Measurements from ENCODE around the gene ABHD2.
"Not testable (repeated sequence)": the region's sequence is repeated elsewhere in the genome, so short reads cannot be mapped to it uniquely, and the experiment has no call there.

Gene ABHD2

GRCh38 chr15:89121414-89121813 lies 33.2 kb downstream of the ABHD2 start:
- no peak for DNase-seq

DNA sequence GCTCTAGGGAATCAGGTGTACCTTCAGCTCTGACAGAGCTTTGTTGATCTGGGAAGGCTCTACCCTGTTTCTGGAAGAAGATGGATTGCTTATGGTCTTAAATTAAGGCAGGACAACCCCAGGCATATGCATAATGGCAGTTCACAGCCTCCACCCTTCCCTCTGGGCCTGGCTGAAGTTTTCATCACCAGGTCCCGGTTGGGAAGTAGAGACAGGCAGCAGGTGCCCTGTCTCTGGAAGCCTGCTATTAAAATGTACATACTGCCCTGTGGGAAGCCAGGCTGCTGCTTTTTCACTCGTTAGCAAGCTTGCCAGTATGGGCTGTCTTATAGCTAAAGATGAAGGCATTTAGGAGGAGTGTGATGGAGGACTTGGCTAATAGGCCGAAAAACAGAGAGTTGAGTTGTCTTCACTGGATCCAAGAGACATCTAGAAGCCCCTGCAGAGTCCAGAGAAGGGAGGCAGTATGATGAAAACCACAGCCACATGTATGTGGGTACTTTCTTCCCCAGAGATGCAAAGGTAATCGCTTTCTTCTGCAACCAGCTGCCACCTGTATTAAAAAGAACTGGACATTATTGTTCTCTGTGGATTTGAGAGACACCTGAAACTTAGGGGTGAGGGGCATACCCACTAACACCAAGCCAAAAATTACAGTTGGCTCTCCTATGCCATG lies 34.4 kb downstream of the ABHD2 start:
- no peak for DNase-seq

DNA sequence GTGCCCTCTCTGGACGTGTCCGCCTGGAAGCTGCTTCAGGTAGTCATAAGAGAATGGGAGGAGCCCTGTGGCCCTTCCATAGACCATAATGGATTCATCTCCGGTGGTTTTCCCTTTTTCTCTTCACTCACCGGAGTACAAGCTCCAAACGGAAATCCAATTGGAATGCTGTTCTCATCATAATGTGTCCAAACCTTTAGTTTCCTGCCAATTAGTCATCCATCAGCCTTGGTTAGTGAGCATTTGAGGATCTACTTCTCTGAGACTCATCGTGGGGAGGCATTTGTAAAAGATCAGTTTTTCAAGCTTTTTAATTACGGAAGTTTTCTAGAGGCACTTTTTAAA lies 34.9 kb downstream of the ABHD2 start:
- peak; percentile 59 for DNase-seq

DNA sequence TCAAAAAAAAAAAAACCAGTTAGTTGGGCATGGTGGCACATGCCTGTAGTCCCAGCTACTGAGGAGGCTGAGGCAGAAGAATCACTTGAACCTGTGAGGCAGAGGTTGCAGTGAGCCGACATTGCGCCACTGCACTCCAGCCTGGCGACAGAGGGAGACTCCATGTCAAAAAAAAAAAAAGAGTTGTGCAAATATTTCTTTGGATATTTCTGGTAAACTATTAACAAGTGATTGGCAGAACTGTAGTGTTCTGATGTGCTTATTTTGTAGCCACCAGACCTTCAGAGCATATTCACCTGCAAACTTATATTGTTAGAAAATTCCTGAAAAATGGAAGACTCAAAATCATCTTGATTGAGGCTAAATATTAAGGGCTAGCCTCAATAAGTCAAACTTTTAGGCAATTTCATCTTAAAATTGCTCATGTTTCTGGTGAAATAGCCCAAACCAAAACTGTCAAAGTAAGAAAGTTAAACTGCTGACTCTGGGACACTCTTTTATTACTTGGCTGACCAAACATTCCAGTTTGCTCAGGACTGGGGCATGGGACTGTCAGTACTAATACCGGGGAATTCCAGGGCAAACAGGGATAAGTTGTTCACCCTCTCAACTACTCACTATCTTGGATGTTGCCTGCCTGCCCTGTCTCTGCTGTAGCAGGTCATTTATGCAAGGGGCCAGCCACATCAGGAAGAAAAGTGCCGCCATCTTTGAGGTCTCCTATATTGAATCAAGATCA lies 37.0 kb downstream of the ABHD2 start:
- no peak for DNase-seq

GRCh38 chr15:89126009-89126408 lies 37.8 kb downstream of the ABHD2 start:
- no peak for DNase-seq

GRCh38 chr15:89127054-89127702 lies 38.9 kb downstream of the ABHD2 start:
- DNase-seq, result no peak

- DNase-seq, result no peak
These were observed 40.3 kb downstream of the ABHD2 start for GRCh38 chr15:89128320-89129122.

DNA sequence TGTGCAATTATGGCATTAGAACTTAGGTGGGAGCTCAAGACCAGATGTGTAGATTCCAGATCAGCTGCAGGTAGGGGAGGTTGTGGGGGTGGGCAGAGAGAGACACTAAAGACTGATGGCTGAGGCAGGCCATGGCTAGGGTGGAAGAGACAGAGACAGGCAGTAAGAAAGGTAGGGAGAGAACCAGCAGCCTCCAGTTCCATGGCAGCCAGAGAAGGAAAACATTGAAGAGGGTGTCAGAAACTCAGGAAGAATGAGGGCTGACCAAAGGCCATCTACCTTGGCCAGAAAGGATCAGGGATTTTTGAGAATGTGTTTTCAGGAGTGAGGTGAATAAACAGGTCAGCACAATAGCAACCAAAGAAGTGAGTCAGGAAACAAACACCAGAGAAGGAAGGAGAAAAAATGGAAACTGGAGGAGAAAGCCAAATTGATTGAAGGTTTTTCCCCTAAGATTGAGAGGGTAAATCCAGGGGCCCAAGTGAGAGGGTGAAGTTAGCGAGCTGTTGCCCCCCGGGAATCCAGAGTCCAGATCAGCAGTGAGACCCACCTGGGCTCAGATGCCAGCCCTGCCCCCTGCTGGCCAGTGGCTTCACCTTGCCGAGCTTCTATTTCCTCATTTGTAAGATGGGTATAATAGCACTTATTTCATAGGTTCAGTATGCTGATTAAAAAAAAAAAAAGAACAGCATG lies 41.0 kb downstream of the ABHD2 start:
- peak; percentile 43 for DNase-seq

DNA sequence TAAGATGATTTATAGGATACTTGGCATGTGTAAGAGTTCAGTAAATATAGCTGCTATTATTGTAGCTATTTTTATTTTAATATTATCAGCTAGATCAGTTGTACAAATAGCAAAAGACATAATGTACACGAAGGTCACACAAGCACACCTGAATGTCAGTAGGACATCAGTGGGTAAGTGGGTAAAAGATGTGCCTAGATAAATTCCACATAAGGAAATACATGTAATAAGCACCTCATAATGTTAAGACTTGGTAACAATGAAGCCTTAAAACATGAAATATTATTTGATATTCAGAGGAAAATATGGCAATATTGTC lies 41.5 kb downstream of the ABHD2 start:
- DNase-seq, result no peak

GRCh38 chr15:89130201-89130600 lies 41.9 kb downstream of the ABHD2 start:
- DNase-seq, result no peak

GRCh38 chr15:89131731-89132130 lies 43.5 kb downstream of the ABHD2 start:
- no peak for DNase-seq

DNA sequence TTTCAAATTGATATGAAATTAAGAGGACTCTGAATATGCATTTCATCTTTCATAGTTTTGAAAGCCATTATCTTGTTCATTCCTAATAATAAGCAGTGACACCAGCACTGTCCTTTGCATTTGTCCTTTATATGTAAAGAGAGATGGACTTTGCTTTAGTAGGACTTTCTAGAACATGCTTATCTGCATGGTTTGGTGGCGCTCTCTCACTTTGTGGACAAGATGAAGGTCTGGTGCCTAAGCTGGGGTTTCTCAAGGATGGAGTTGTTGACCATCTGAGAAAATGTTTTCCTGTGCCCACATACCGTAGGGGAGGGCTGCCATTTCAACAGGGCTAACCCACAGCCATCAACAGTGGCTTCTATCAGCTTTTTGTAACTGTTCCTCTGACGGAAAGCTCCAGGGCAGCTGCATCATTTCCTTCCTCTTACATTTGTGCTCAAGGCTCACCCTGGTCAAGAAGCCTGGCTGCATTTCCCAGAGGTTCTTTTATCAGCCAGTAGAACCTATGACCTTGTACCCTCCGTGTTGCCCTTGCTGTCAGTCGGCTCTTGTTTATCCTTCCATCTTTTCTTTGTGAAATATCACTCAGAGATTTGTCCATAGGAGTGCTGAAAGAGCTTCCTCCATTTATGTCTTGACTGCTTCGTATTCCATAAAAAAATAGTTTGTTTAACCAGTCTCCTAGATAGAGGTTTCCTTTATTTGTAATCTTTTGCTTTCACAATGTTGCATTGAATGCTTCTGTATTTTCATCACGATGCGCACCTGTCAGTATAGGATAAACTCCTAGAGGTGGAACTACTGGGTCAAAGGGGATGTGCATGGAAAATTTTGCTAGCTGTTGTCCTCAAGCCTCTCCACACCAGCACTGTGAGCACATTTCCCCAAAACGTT lies 44.6 kb downstream of the ABHD2 start:
- no peak for DNase-seq

GRCh38 chr15:89135387-89136077 lies 47.3 kb downstream of the ABHD2 start:
- not testable (repeated sequence) for DNase-seq

- DNase-seq, result no peak
These were observed 48.0 kb downstream of the ABHD2 start for GRCh38 chr15:89136078-89136806.

GRCh38 chr15:89136818-89137772 lies 48.8 kb downstream of the ABHD2 start:
- DNase-seq, result peak; percentile 59

GRCh38 chr15:89137926-89138325 lies 49.7 kb downstream of the ABHD2 start:
- DNase-seq, result no peak

GRCh38 chr15:89138999-89139612 lies 50.9 kb downstream of the ABHD2 start:
- DNase-seq, result no peak
